Fibroblast of lung (primary cell): ENCODE results near the gene COL24A1. TPM values are rescaled to one million over a fixed set of nuclear protein-coding genes. Genes with fewer than 3 reads are reported as not detected.

Experiments used
- DNase-seq, 2 donors: peaks; one replicate each; pipeline versions ENCODE4 v3.0.0 to v3.0.0-alpha.2; 2010; ENCODE audit warnings: low read depth in 2 of 2
- H2AFZ ChIP-seq: 2 replicates; pipeline ENCODE4 v1.5.1; 2012; ENCODE audit warnings: low read length, control low read depth, inconsistent platforms
- H3K27ac ChIP-seq: 2 replicates; pipeline ENCODE4 v1.5.1; 2011; ENCODE audit warnings: low read length, control low read depth; ENCODE audit not compliant: insufficient read depth
- H3K27me3 ChIP-seq: 2 replicates; pipeline ENCODE4 v1.5.1; 2011; ENCODE audit warnings: mild to moderate bottlenecking, low read length; ENCODE audit not compliant: control insufficient read depth, insufficient read depth
- H3K36me3 ChIP-seq: 2 replicates; pipeline ENCODE4 v1.5.1; 2011; ENCODE audit warnings: low read length; ENCODE audit not compliant: control insufficient read depth, insufficient read depth
- H3K4me1 ChIP-seq: 2 replicates; pipeline ENCODE4 v1.5.1; 2011; ENCODE audit warnings: low read length; ENCODE audit not compliant: control insufficient read depth, insufficient read depth; ENCODE audit errors: extremely low read depth
- H3K4me2 ChIP-seq: 2 replicates; pipeline ENCODE4 v1.5.1; 2011; ENCODE audit warnings: low read length, control low read depth; ENCODE audit not compliant: insufficient read depth; ENCODE audit errors: extremely low read depth
- H3K4me3 ChIP-seq, 4 experiments: fragments of 200-600 bp in 1 of 4; sonication (generic) in 1 of 4; replicated peaks in 1 of 4; 2 replicates each; pipeline ENCODE4 v1.5.1; 2011 to 2016; ENCODE audit warnings: low read length in 4 of 4, low read depth in 3 of 4, mild to moderate bottlenecking in 3 of 4, control low read depth in 2 of 4, inconsistent platforms in 1 of 4, mixed read lengths in 1 of 4; ENCODE audit not compliant: insufficient read depth in 1 of 4; ENCODE audit errors: control extremely low read depth in 1 of 4
- H3K79me2 ChIP-seq: 2 replicates; pipeline ENCODE4 v1.5.1; 2012; ENCODE audit warnings: mild to moderate bottlenecking, low read length, inconsistent platforms; ENCODE audit not compliant: control insufficient read depth, insufficient read depth
- H3K9ac ChIP-seq: 2 replicates; pipeline ENCODE4 v1.5.1; 2011; ENCODE audit warnings: mild to moderate bottlenecking, low read length, control low read depth; ENCODE audit not compliant: insufficient read depth
- H3K9me3 ChIP-seq: 2 replicates; pipeline ENCODE4 v1.5.1; 2012; ENCODE audit warnings: low read depth, low read length; ENCODE audit not compliant: control insufficient read depth, insufficient read depth
- H4K20me1 ChIP-seq: 2 replicates; pipeline ENCODE4 v1.5.1; 2011; ENCODE audit warnings: low read length; ENCODE audit not compliant: control insufficient read depth, insufficient read depth; ENCODE audit errors: extremely low read depth
- CTCF ChIP-seq, 2 donors: IDR thresholded peaks in 1 of 2; conservative IDR thresholded peaks in 1 of 2; 1 replicate in 1 of 2; 2 replicates in 1 of 2; pipeline ENCODE4 v1.5.1; 2011 to 2012; ENCODE audit warnings: low read length in 2 of 2, control low read depth in 1 of 2, inconsistent platforms in 1 of 2, low read depth in 1 of 2, mild to moderate bottlenecking in 1 of 2
- EZH2 ChIP-seq: IDR thresholded peaks from 2 replicates; pipeline ENCODE4 v1.5.1; 2012; ENCODE audit warnings: low read length, control low read depth, mild to moderate bottlenecking; ENCODE audit errors: missing control alignments
- polyA plus RNA-seq, 2 donors: library from polyadenylated mRNA; depleted of rRNA in 1 of 2; stranded (reverse) in 1 of 2; unstranded in 1 of 2; fragments of >200 nt; gene quantifications; 2 replicates each; pipeline ENCODE4 v1.2.1, GENCODE V29; 2011 to 2012; ENCODE audit warnings: missing spikeins in 1 of 2
- total RNA-seq: library from RNA; depleted of rRNA; stranded (reverse); fragments of >200 nt; gene quantifications from 2 replicates; pipeline ENCODE4 v1.2.1, GENCODE V29; 2014

COL24A1 gene
- total and polyA plus RNA-seq, 2 donors (not counting 1 experiment from before 2014, with no cell fraction given) = 0.31 to 3.3 TPM

- H3K4me2 ChIP-seq = no peak overlapping the region
- H3K9me3 ChIP-seq = no peaks in the 10 kb centered on the region
- no peak overlapping the region for H3K9ac ChIP-seq
- no peaks in the 10 kb centered on the region for H3K79me2 ChIP-seq
- no peaks in the 10 kb centered on the region for H3K36me3 ChIP-seq
- H3K27ac ChIP-seq = no peak overlapping the region
- H3K27me3 ChIP-seq = no peaks in the 10 kb centered on the region
- peak in 1 of 2 donors; percentile 92 for DNase-seq
- H3K4me1 ChIP-seq = no peaks in the 10 kb centered on the region
- no peak overlapping the region for H2AFZ ChIP-seq
- TF ChIP-seq EZH2 (no peak), CTCF (conservative IDR thresholded peaks at IDR 0.05 in 1 of 2, IDR thresholded peaks at IDR 0.05 in 1 of 2; ENCODE audit: low read depth in 1 of 2, low read length in 2 of 2) (no peak)
- H4K20me1 ChIP-seq = no peaks in the 10 kb centered on the region
- no peak overlapping the region for H3K4me3 ChIP-seq
These were observed 44.7 kb upstream of the COL24A1 start for GRCh38 chr1:86201311-86201710.

- Histone ChIP-seq H3K4me2 (no peak overlapping the region), H3K27ac (no peak overlapping the region), H3K9ac (no peak overlapping the region), H4K20me1 (no peaks in the 10 kb centered on the region), H2AFZ (no peak overlapping the region), H3K9me3 (no peaks in the 10 kb centered on the region), H3K36me3 (no peaks in the 10 kb centered on the region), H3K27me3 (no peaks in the 10 kb centered on the region), H3K79me2 (no peaks in the 10 kb centered on the region), H3K4me3 (no peak overlapping the region), H3K4me1 (no peaks in the 10 kb centered on the region)
- DNase-seq = peak in 1 of 2 donors; percentile 59
- TF ChIP-seq EZH2 (no peak), CTCF (conservative IDR thresholded peaks at IDR 0.05 in 1 of 2, IDR thresholded peaks at IDR 0.05 in 1 of 2; ENCODE audit: low read depth in 1 of 2, low read length in 2 of 2) (no peak)
These were observed 44.3 kb upstream of the COL24A1 start for GRCh38 chr1:86200901-86201300.

GRCh38 chr1:86197206-86197855 is 40.8 kb upstream of the COL24A1 start:
- no peak overlapping the region for H3K4me2 ChIP-seq
- no peaks in the 10 kb centered on the region for H3K9me3 ChIP-seq
- H2AFZ ChIP-seq = no peak overlapping the region
- H3K4me3 ChIP-seq = no peak overlapping the region
- DNase-seq = peak; percentile 28 to 90
- no peaks in the 10 kb centered on the region for H3K27me3 ChIP-seq
- H3K9ac ChIP-seq = no peak overlapping the region
- H3K36me3 ChIP-seq = no peaks in the 10 kb centered on the region
- no peak overlapping the region for H3K27ac ChIP-seq
- no peaks in the 10 kb centered on the region for H4K20me1 ChIP-seq
- TF ChIP-seq CTCF (conservative IDR thresholded peaks at IDR 0.05 in 1 of 2, IDR thresholded peaks at IDR 0.05 in 1 of 2; ENCODE audit: low read depth in 1 of 2, low read length in 2 of 2) (no peak), EZH2 (no peak)
- H3K4me1 ChIP-seq = no peaks in the 10 kb centered on the region
- H3K79me2 ChIP-seq = no peaks in the 10 kb centered on the region
